GM12878 (cell line): ENCODE data around the gene CPNE4. TPM values are rescaled to one million over a fixed set of nuclear protein-coding genes. Genes with fewer than 3 reads are reported as not detected.

Experiments
- ATAC-seq: fragments of 200-7000 bp; cut with Tn5 transposase; 3 replicates; pipeline ENCODE4 v1.9.1; 2020; ENCODE audit warnings: mild to moderate bottlenecking, moderate library complexity
- BruUV-seq: library from RNA; stranded (reverse); fragments of 400-500 nt; replicated peaks from 2 replicates; lab custom pipeline; 2021; lab: Mats Ljungman, UMichigan
- CTCF ChIA-PET: fragments of 300-600 bp; sonication (Branson Sonifier 250); formaldehyde crosslinking; extraction: SDS; loops from one replicate; lab custom pipeline; 2021; ENCODE audit warnings: inconsistent platforms; lab: Yijun Ruan, JAX
- POLR2A ChIA-PET: fragments of 350-600 bp; formaldehyde crosslinking; extraction: SDS; loops from one replicate; lab custom pipeline; 2021; ENCODE audit warnings: inconsistent platforms; lab: Charles Lee
- RAD21 ChIA-PET: fragments of 300-600 bp; sonication (Branson Sonifier 250); formaldehyde crosslinking; loops from one replicate; lab custom pipeline; 2023; ENCODE audit warnings: antibody characterized with exemption; ENCODE audit not compliant: unreplicated experiment; lab: Charles Lee
- SMC1A ChIA-PET: fragments of 300-600 bp; sonication (Branson Sonifier 250); formaldehyde crosslinking; loops from one replicate; lab custom pipeline; 2023; ENCODE audit not compliant: unreplicated experiment, uncharacterized antibody; lab: Charles Lee
- DNase-seq: peaks from one replicate; pipeline ENCODE4 v3.0.0-alpha.2; 2011; ENCODE audit warnings: low read depth, low spot score
- FAIRE-seq: peaks from 3 replicates; lab custom pipeline; 2011; peaks lifted over from hg19 to GRCh38; lab: Jason Lieb, UNC
- H2AFZ ChIP-seq: 2 replicates; pipeline ENCODE4 v1.6.0; 2011; ENCODE audit warnings: low read depth, low read length, control low read depth; ENCODE audit not compliant: control insufficient read depth
- H3K27ac ChIP-seq: 2 replicates; pipeline ENCODE4 v1.5.1; 2011; ENCODE audit warnings: control low read depth; ENCODE audit not compliant: control insufficient read depth, insufficient read depth
- H3K27me3 ChIP-seq, 2 experiments: replicated peaks in 1 of 2; 2 replicates each; pipeline versions ENCODE4 v1.6.0 to v1.6.1; 2011; ENCODE audit warnings: low read length in 1 of 2; ENCODE audit not compliant: control insufficient read depth in 2 of 2, insufficient read depth in 2 of 2
- H3K36me3 ChIP-seq, 2 experiments: 2 replicates each; pipeline ENCODE4 v1.5.1; 2011; ENCODE audit warnings: low read length in 1 of 2; ENCODE audit not compliant: control insufficient read depth in 2 of 2, insufficient read depth in 2 of 2
- H3K4me1 ChIP-seq: 2 replicates; pipeline ENCODE4 v1.6.1; 2011; ENCODE audit warnings: mild to moderate bottlenecking, low read length, moderate library complexity, mixed read lengths; ENCODE audit not compliant: control insufficient read depth, insufficient read depth
- H3K4me2 ChIP-seq: 2 replicates; pipeline ENCODE4 v1.6.0; 2011; ENCODE audit warnings: control low read depth; ENCODE audit not compliant: control insufficient read depth, insufficient read depth
- H3K4me3 ChIP-seq: fragments of 200-600 bp; sonication (generic); 2 replicates; pipeline ENCODE4 v1.5.1; 2016
- H3K79me2 ChIP-seq: 2 replicates; pipeline ENCODE4 v1.6.0; 2011; ENCODE audit warnings: low read length; ENCODE audit not compliant: control insufficient read depth, insufficient read depth
- H3K9ac ChIP-seq: 2 replicates; pipeline ENCODE4 v1.8.0; 2011; ENCODE audit warnings: low read length, control low read depth, mixed read lengths; ENCODE audit not compliant: control insufficient read depth, insufficient read depth
- H3K9me3 ChIP-seq: replicated peaks from 3 replicates; pipeline ENCODE4 v1.5.1; 2011; ENCODE audit warnings: mild to moderate bottlenecking, low read length; ENCODE audit not compliant: control insufficient read depth, insufficient read depth
- H4K20me1 ChIP-seq: 2 replicates; pipeline ENCODE4 v1.6.0; 2011; ENCODE audit not compliant: control insufficient read depth, insufficient read depth
- ATF7 ChIP-seq: fragments of 450-650 bp; IDR thresholded peaks from 2 replicates; pipeline ENCODE4 v1.6.1; 2016; ENCODE audit warnings: low read depth, mild to moderate bottlenecking
- BACH1 ChIP-seq: fragments of 450-650 bp; IDR thresholded peaks from 2 replicates; pipeline ENCODE4 v1.6.1; 2017; ENCODE audit warnings: mild to moderate bottlenecking, borderline replicate concordance
- BMI1 ChIP-seq: fragments of 450-650 bp; IDR thresholded peaks from 2 replicates; pipeline ENCODE4 v1.6.1; 2016; ENCODE audit warnings: mild to moderate bottlenecking, moderate library complexity, borderline replicate concordance
- CHD2 ChIP-seq: IDR thresholded peaks from 2 replicates; pipeline ENCODE4 v1.6.1; 2011; ENCODE audit warnings: low read depth, low read length, improper control_type of control experiment, borderline replicate concordance
- CREB1 ChIP-seq: IDR thresholded peaks from 2 replicates; pipeline ENCODE4 v1.6.1; 2012; ENCODE audit warnings: low read depth, mild to moderate bottlenecking, inconsistent platforms
- CREM ChIP-seq: IDR thresholded peaks from 2 replicates; pipeline ENCODE4 v1.6.1; 2014; ENCODE audit warnings: antibody characterized with exemption, low read depth
- EP300 ChIP-seq, 2 experiments: fragments of 150-350 bp in 1 of 2; IDR thresholded peaks; 2 replicates each; pipeline ENCODE4 v1.6.1; 2011 to 2012; ENCODE audit warnings: low read depth in 2 of 2, low read length in 2 of 2, borderline replicate concordance in 1 of 2, improper control_type of control experiment in 1 of 2, inconsistent platforms in 1 of 2; ENCODE audit not compliant: control insufficient read depth in 1 of 2
- HCFC1 ChIP-seq: fragments of 150-350 bp; IDR thresholded peaks from 2 replicates; pipeline ENCODE4 v1.6.1; 2014; ENCODE audit warnings: low read length
- HDGF ChIP-seq: fragments of 450-650 bp; IDR thresholded peaks from 2 replicates; pipeline ENCODE4 v1.6.1; 2016; ENCODE audit warnings: antibody characterized with exemption
- MYB ChIP-seq: fragments of 150-350 bp; IDR thresholded peaks from 2 replicates; pipeline ENCODE4 v1.6.1; 2014; ENCODE audit warnings: mild to moderate bottlenecking, low read depth, low read length, borderline replicate concordance
- PML ChIP-seq: IDR thresholded peaks from 2 replicates; pipeline ENCODE4 v1.6.1; 2012; ENCODE audit warnings: low read length, inconsistent platforms
- POLR2AphosphoS2 ChIP-seq: IDR thresholded peaks from 2 replicates; pipeline ENCODE4 v1.6.1; 2011; ENCODE audit warnings: low read depth, mild to moderate bottlenecking, low read length, improper control_type of control experiment, moderate library complexity
- RUNX3 ChIP-seq: IDR thresholded peaks from 2 replicates; pipeline ENCODE4 v1.6.1; 2012; ENCODE audit warnings: low read length, inconsistent platforms
- SMAD1 ChIP-seq: fragments of 450-650 bp; IDR thresholded peaks from 2 replicates; pipeline ENCODE4 v1.6.1; 2018; ENCODE audit warnings: mild to moderate bottlenecking, low read depth; ENCODE audit not compliant: partially characterized antibody
- SMC3 ChIP-seq: IDR thresholded peaks from 2 replicates; pipeline ENCODE4 v1.6.1; 2011; ENCODE audit warnings: low read length, improper control_type of control experiment, borderline replicate concordance
- SP1 ChIP-seq: IDR thresholded peaks from one replicate; pipeline ENCODE4 v1.6.1; 2011; ENCODE audit warnings: low read depth, low read length
- SPI1 ChIP-seq: IDR thresholded peaks from 2 replicates; pipeline ENCODE4 v1.6.1; 2011; ENCODE audit warnings: low read depth, mild to moderate bottlenecking, low read length, moderate library complexity, borderline replicate concordance; ENCODE audit not compliant: insufficient read depth
- WRNIP1 ChIP-seq: IDR thresholded peaks from 2 replicates; pipeline ENCODE4 v1.6.1; 2011; ENCODE audit warnings: low read depth, low read length, improper control_type of control experiment, borderline replicate concordance
- YBX1 ChIP-seq: fragments of 450-650 bp; IDR thresholded peaks from 2 replicates; pipeline ENCODE4 v1.6.1; 2016; ENCODE audit warnings: antibody characterized with exemption
- ZBTB11 ChIP-seq: fragments of 450-650 bp; formaldehyde crosslinking; IDR thresholded peaks from 2 replicates; pipeline ENCODE4 v1.5.0; 2022; ENCODE audit warnings: mild to moderate bottlenecking, missing genetic modification characterization
- ZZZ3 ChIP-seq: IDR thresholded peaks from 2 replicates; pipeline ENCODE4 v1.6.1; 2011; ENCODE audit warnings: low read depth; ENCODE audit not compliant: control insufficient read depth, insufficient read length
- WGBS: methylation state at CpG from one replicate; pipeline ENCODE4 v1.1.6; 2016; ENCODE audit warnings: low lambda C conversion rate; ENCODE audit not compliant: insufficient replicate concordance, insufficient coverage; ENCODE audit errors: missing lambda C conversion rate; 5-methylcytosine and 5-hydroxymethylcytosine counted together
- in situ Hi-C: fragments of 300-500 bp; cut with MboI; formaldehyde crosslinking; loops from 9 replicates; pipeline ENCODE4 v1.14.3; 2018; ENCODE audit warnings: mixed read lengths
- intact Hi-C: fragments of 100-400 bp; cut with micrococcal nuclease; formaldehyde crosslinking; loops from one replicate; pipeline ENCODE4 v1.14.2; 2022; ENCODE audit not compliant: unreplicated experiment
- polyA plus RNA-seq, 11 experiments: library from polyadenylated mRNA; depleted of rRNA in 4 of 11; unstranded in 6 of 11; stranded (reverse) in 5 of 11; fragments of >200 nt; fragmentation: Nextera tagmentation in 4 of 11; fragmentation: Illumina TruSeq in 1 of 11; extraction: Ambion mirVana in 4 of 11; extraction: Trizol in 1 of 11; gene quantifications; 1 replicate in 1 of 11; 2 replicates in 10 of 11; pipeline versions ENCODE4 v1.2.1 to v1.2.3, GENCODE V29; 2011 to 2016; ENCODE audit warnings: inconsistent platforms in 2 of 11, missing spikeins in 2 of 11, low read depth in 1 of 11
- total RNA-seq, 4 experiments: library from RNA; depleted of rRNA in 3 of 4; stranded (reverse); fragments of >200 nt in 3 of 4; fragmentation: Illumina TruSeq in 1 of 4; extraction: Trizol in 1 of 4; gene quantifications; 2 replicates each; pipeline versions ENCODE4 v1.2.1 to v1.2.3, GENCODE V29; 2013 to 2021

CPNE4 gene
- total and polyA plus RNA-seq, 10 of the 15 experiments (the other 5 are each of a cell fraction or from before 2014, with no cell fraction given): 0.17 to 1.9 (median 0.48) TPM; not detected in 1

- SMC1A ChIA-PET: interaction anchor here (4.0 kb wide), 1 partner anchor 16 kb away, joined by 18 read pairs; no protein-coding TSS in a partner anchor
- FAIRE-seq: no peak
These were observed 61.1 kb downstream of the CPNE4 start for GRCh38 chr3:131973731-131974130.

GRCh38 chr3:131972550-131972949 lies 62.3 kb downstream of the CPNE4 start:
- Histone ChIP-seq H3K4me3 (no peak overlapping the region), H3K4me2 (no peak overlapping the region), H3K4me1 (no peaks in the 10 kb centered on the region), H3K27me3 (no peaks in the 10 kb centered on the region), H3K79me2 (no peaks in the 10 kb centered on the region), H4K20me1 (no peaks in the 10 kb centered on the region), H3K9me3 (no peaks in the 10 kb centered on the region), H2AFZ (no peak overlapping the region), H3K36me3 (no peaks in the 10 kb centered on the region), H3K9ac (no peak overlapping the region), H3K27ac (no peak overlapping the region)
- no TSS peak for BruUV-seq
- CTCF ChIA-PET: interaction anchor here (0.9 to 1.3 kb wide), 2 partner anchors 57 to 1075 kb away, joined by 3 read pairs; no protein-coding TSS in a partner anchor
- DNase-seq (no peak), FAIRE-seq (no peak), ATAC-seq (no peak)
- intact Hi-C loops (no loop called here), in situ Hi-C loops (no loop called here)
- SMC1A ChIA-PET: interaction anchor here (1.6 to 4.0 kb wide), 2 partner anchors 9 to 15 kb away, joined by 3 to 18 read pairs; no protein-coding TSS in a partner anchor
- POLR2A ChIA-PET: no interaction called here
- WGBS: 32% methylated on average over 4 of the region's 4 CpGs
- RAD21 ChIA-PET: interaction anchor here (1.0 kb wide), 1 partner anchor 9 kb away, joined by 3 read pairs; no protein-coding TSS in a partner anchor
- TF ChIP-seq BMI1 (no peak), CREM (no peak), PML (no peak), WRNIP1 (no peak), HDGF (no peak), YBX1 (no peak), ATF7 (no peak), ZBTB11 (CRISPR knock-in tag) (no peak), CHD2 (no peak), SP1 (no peak), CREB1 (no peak), RUNX3 (no peak), ZZZ3 (no peak)

More at GRCh38 chr3:131973731-131974130, 61.1 kb downstream of the CPNE4 start:
- H3K4me2 ChIP-seq: no peak overlapping the region
- no peak for ATAC-seq
- no peak for TF ChIP-seq POLR2AphosphoS2
- TF ChIP-seq SMAD1: no peak
- TF ChIP-seq MYB: no peak
- no peak for TF ChIP-seq SMC3
- TF ChIP-seq SPI1: no peak
- TF ChIP-seq HCFC1: no peak
- no peak for TF ChIP-seq EP300 (IDR thresholded peaks at IDR 0.05; ENCODE audit: borderline replicate concordance in 1 of 2, control insufficient read depth in 1 of 2, low read depth in 2 of 2, low read length in 2 of 2)
- no peak for TF ChIP-seq BACH1
- no peaks in the 10 kb centered on the region for H3K36me3 ChIP-seq
- H3K4me3 ChIP-seq: no peak overlapping the region
- POLR2A ChIA-PET: no interaction called here
- in situ Hi-C loops (no loop called here), intact Hi-C loops (no loop called here)
- no peak overlapping the region for H3K9ac ChIP-seq
- no peak overlapping the region for H3K27ac ChIP-seq
- CTCF ChIA-PET: interaction anchor here (1.3 kb wide), 1 partner anchor 56 kb away, joined by 3 read pairs; no protein-coding TSS in a partner anchor
- no TSS peak for BruUV-seq
- no peak for DNase-seq
- H3K9me3 ChIP-seq: no peaks in the 10 kb centered on the region
- no peaks in the 10 kb centered on the region for H4K20me1 ChIP-seq
- H3K4me1 ChIP-seq: no peaks in the 10 kb centered on the region
- 16% methylated on average over 4 of the region's 4 CpGs for WGBS
- no peak overlapping the region for H2AFZ ChIP-seq
- H3K27me3 ChIP-seq: no peaks in the 10 kb centered on the region
- RAD21 ChIA-PET: interaction anchor here (0.6 kb wide), 1 partner anchor 10 kb away, joined by 3 read pairs; no protein-coding TSS in a partner anchor
- no peaks in the 10 kb centered on the region for H3K79me2 ChIP-seq
